K562 (cell line): Measurements from ENCODE around the gene INHBE. TPM values are rescaled to one million over a fixed set of nuclear protein-coding genes. Genes with fewer than 3 reads are reported as not detected.

ENCODE experiments used
- BRF2 ChIP-seq: IDR thresholded peaks from 3 replicates; pipeline ENCODE4 v1.6.1; 2011; ENCODE audit warnings: borderline replicate concordance, mild to moderate bottlenecking; ENCODE audit not compliant: insufficient read length, insufficient read depth
- CREM ChIP-seq: IDR thresholded peaks from 2 replicates; pipeline ENCODE4 v1.6.1; 2014; ENCODE audit warnings: antibody characterized with exemption, low read depth
- DDX20 ChIP-seq: fragments of 450-650 bp; IDR thresholded peaks from 2 replicates; pipeline ENCODE4 v1.6.1; 2016; ENCODE audit warnings: missing genetic modification characterization, low read depth, mild to moderate bottlenecking, missing compliant biosample characterization, moderate library complexity
- GATAD2A ChIP-seq: fragments of 450-650 bp; IDR thresholded peaks from 2 replicates; pipeline ENCODE4 v1.6.1; 2017
- ILF3 ChIP-seq: fragments of 450-650 bp; IDR thresholded peaks from 2 replicates; pipeline ENCODE4 v1.6.1; 2018; ENCODE audit warnings: antibody characterized with exemption, mild to moderate bottlenecking, moderate library complexity, borderline replicate concordance
- JUND ChIP-seq, 2 experiments: IDR thresholded peaks; 2 replicates in 1 of 2; 3 replicates in 1 of 2; pipeline ENCODE4 v1.6.1; 2011; ENCODE audit warnings: borderline replicate concordance in 2 of 2, low read depth in 2 of 2, low read length in 2 of 2, improper control_type of control experiment in 1 of 2, missing biosample characterization in 1 of 2, missing genetic modification characterization in 1 of 2, missing genetic modification reagents in 1 of 2
- MEF2A ChIP-seq: IDR thresholded peaks from 2 replicates; pipeline ENCODE4 v1.6.1; 2011; ENCODE audit warnings: low read depth, mild to moderate bottlenecking, low read length, moderate library complexity; ENCODE audit not compliant: control insufficient read depth
- MTA1 ChIP-seq: fragments of 450-650 bp; IDR thresholded peaks from 2 replicates; pipeline ENCODE4 v1.6.1; 2017; ENCODE audit warnings: borderline replicate concordance
- NR2C2 ChIP-seq, 2 experiments: fragments of 200-800 bp in 1 of 2; sonication (Bioruptor generic) in 1 of 2; sonication (generic) in 1 of 2; formaldehyde crosslinking in 1 of 2; IDR thresholded peaks; 2 replicates each; pipeline versions ENCODE4 v1.6.1 to v1.8.0; 2016 to 2022; ENCODE audit warnings: mild to moderate bottlenecking in 1 of 2, missing compliant biosample characterization in 1 of 2, missing genetic modification characterization in 1 of 2, missing genetic modification reagents in 1 of 2
- RBM15 ChIP-seq: fragments of 200-400 bp; formaldehyde crosslinking; IDR thresholded peaks from 2 replicates; pipeline ENCODE4 v1.6.1; 2018; ENCODE audit warnings: mild to moderate bottlenecking, low read length, moderate library complexity; ENCODE audit not compliant: insufficient read depth
- SOX6 ChIP-seq: fragments of 450-650 bp; IDR thresholded peaks from 2 replicates; pipeline ENCODE4 v1.6.1; 2014; ENCODE audit warnings: mild to moderate bottlenecking
- TFAM ChIP-seq: fragments of 250-450 bp; sonication (Bioruptor Pico); conservative IDR thresholded peaks from 2 replicates; pipeline ENCODE4 v1.5.0; 2021; ENCODE audit warnings: mild to moderate bottlenecking, moderate library complexity
- ZBTB7A ChIP-seq: IDR thresholded peaks from 2 replicates; pipeline ENCODE4 v1.6.1; 2011; ENCODE audit warnings: low read depth, mild to moderate bottlenecking, low read length, moderate library complexity, borderline replicate concordance; ENCODE audit not compliant: control insufficient read depth
- ZNF584 ChIP-seq: fragments of 200-800 bp; sonication (Bioruptor generic); IDR thresholded peaks from 2 replicates; pipeline ENCODE4 v1.6.1; 2016; ENCODE audit warnings: low read depth, mild to moderate bottlenecking, missing genetic modification characterization, missing compliant biosample characterization
- polyA plus RNA-seq, 8 experiments: library from polyadenylated mRNA; depleted of rRNA in 4 of 8; stranded (reverse) in 5 of 8; unstranded in 3 of 8; fragments of >200 nt; fragmentation: Nextera tagmentation in 2 of 8; fragmentation: Illumina TruSeq in 1 of 8; extraction: Ambion mirVana in 2 of 8; extraction: Trizol in 1 of 8; gene quantifications; 2 replicates each; pipeline versions ENCODE4 v1.2.1 to v1.2.3, GENCODE V29; 2011 to 2014; ENCODE audit warnings: inconsistent platforms in 1 of 8, missing spikeins in 1 of 8
- total RNA-seq, 7 experiments: library from RNA; depleted of rRNA in 6 of 7; stranded (reverse); fragments of >200 nt in 6 of 7; fragmentation: Illumina TruSeq in 2 of 7; extraction: Trizol in 2 of 7; gene quantifications; 2 replicates each; pipeline versions ENCODE4 v1.2.1 to v1.2.3, GENCODE V29; 2011 to 2021; ENCODE audit warnings: low replicate concordance in 1 of 7
- TF ChIP-seq, protein P1 (sequence below): fragments of 450-650 bp; IDR thresholded peaks from 2 replicates; pipeline ENCODE4 v1.6.1; 2017; ENCODE audit warnings: antibody characterized with exemption, mild to moderate bottlenecking
- TF ChIP-seq, protein P2 (sequence below): fragments of 200-400 bp; formaldehyde crosslinking; IDR thresholded peaks from 2 replicates; pipeline ENCODE4 v1.6.1; 2017; ENCODE audit warnings: mild to moderate bottlenecking, low read depth, low read length, moderate library complexity
- TF ChIP-seq, protein P3 (sequence below): fragments of 450-650 bp; formaldehyde crosslinking; IDR thresholded peaks from 2 replicates; pipeline ENCODE4 v1.4.0; 2020; ENCODE audit warnings: mild to moderate bottlenecking, moderate library complexity

Gene INHBE
- total and polyA plus RNA-seq, 9 of the 15 experiments (the other 6 are each of a cell fraction or from before 2014, with no cell fraction given): 0.94 to 9.9 (median 7.3) TPM

- TF ChIP-seq, protein P1, sequence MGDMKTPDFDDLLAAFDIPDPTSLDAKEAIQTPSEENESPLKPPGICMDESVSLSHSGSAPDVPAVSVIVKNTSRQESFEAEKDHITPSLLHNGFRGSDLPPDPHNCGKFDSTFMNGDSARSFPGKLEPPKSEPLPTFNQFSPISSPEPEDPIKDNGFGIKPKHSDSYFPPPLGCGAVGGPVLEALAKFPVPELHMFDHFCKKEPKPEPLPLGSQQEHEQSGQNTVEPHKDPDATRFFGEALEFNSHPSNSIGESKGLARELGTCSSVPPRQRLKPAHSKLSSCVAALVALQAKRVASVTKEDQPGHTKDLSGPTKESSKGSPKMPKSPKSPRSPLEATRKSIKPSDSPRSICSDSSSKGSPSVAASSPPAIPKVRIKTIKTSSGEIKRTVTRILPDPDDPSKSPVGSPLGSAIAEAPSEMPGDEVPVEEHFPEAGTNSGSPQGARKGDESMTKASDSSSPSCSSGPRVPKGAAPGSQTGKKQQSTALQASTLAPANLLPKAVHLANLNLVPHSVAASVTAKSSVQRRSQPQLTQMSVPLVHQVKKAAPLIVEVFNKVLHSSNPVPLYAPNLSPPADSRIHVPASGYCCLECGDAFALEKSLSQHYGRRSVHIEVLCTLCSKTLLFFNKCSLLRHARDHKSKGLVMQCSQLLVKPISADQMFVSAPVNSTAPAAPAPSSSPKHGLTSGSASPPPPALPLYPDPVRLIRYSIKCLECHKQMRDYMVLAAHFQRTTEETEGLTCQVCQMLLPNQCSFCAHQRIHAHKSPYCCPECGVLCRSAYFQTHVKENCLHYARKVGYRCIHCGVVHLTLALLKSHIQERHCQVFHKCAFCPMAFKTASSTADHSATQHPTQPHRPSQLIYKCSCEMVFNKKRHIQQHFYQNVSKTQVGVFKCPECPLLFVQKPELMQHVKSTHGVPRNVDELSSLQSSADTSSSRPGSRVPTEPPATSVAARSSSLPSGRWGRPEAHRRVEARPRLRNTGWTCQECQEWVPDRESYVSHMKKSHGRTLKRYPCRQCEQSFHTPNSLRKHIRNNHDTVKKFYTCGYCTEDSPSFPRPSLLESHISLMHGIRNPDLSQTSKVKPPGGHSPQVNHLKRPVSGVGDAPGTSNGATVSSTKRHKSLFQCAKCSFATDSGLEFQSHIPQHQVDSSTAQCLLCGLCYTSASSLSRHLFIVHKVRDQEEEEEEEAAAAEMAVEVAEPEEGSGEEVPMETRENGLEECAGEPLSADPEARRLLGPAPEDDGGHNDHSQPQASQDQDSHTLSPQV: no peak
- TF ChIP-seq ZBTB7A: 0 out of 2 replicates have a peak, but pooled peaks have one; percentile 16
- TF ChIP-seq RBM15: no peak
- no peak for TF ChIP-seq DDX20 (tag)
- TF ChIP-seq ILF3: no peak
- TF ChIP-seq ZNF584 (CRISPR knock-in tag): no peak
- no peak for TF ChIP-seq MTA1
- TF ChIP-seq NR2C2 (CRISPR knock-in tag; IDR thresholded peaks at IDR 0.05): no peak
- TF ChIP-seq NR2C2 (tag; IDR thresholded peaks at IDR 0.05): peak; percentile 29; the same call in 1 of the 2 replicates
- TF ChIP-seq CREM: peak; percentile 65; the same call in 1 of the 2 replicates
- TF ChIP-seq, protein P2, sequence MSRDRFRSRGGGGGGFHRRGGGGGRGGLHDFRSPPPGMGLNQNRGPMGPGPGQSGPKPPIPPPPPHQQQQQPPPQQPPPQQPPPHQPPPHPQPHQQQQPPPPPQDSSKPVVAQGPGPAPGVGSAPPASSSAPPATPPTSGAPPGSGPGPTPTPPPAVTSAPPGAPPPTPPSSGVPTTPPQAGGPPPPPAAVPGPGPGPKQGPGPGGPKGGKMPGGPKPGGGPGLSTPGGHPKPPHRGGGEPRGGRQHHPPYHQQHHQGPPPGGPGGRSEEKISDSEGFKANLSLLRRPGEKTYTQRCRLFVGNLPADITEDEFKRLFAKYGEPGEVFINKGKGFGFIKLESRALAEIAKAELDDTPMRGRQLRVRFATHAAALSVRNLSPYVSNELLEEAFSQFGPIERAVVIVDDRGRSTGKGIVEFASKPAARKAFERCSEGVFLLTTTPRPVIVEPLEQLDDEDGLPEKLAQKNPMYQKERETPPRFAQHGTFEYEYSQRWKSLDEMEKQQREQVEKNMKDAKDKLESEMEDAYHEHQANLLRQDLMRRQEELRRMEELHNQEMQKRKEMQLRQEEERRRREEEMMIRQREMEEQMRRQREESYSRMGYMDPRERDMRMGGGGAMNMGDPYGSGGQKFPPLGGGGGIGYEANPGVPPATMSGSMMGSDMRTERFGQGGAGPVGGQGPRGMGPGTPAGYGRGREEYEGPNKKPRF: no peak
- peak; percentile 48; the same call in 1 of the 2 replicates for TF ChIP-seq JUND (IDR thresholded peaks at IDR 0.05; ENCODE audit: borderline replicate concordance, low read depth, low read length)
- no peak; the same call in 2 of the 3 replicates for TF ChIP-seq JUND (tag; IDR thresholded peaks at IDR 0.05; ENCODE audit: borderline replicate concordance, low read depth, low read length)
- peak; percentile 95 for TF ChIP-seq MEF2A
- 0 out of 2 replicates have a peak, but pooled peaks have one; percentile 51 for TF ChIP-seq GATAD2A
- TF ChIP-seq SOX6: no peak
- no peak for TF ChIP-seq BRF2
- no peak for TF ChIP-seq TFAM (CRISPR knock-in tag)
- TF ChIP-seq, protein P3, sequence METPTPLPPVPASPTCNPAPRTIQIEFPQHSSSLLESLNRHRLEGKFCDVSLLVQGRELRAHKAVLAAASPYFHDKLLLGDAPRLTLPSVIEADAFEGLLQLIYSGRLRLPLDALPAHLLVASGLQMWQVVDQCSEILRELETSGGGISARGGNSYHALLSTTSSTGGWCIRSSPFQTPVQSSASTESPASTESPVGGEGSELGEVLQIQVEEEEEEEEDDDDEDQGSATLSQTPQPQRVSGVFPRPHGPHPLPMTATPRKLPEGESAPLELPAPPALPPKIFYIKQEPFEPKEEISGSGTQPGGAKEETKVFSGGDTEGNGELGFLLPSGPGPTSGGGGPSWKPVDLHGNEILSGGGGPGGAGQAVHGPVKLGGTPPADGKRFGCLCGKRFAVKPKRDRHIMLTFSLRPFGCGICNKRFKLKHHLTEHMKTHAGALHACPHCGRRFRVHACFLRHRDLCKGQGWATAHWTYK (CRISPR knock-in tag): no peak
These were observed 2.7 kb upstream of the INHBE start (continued) for GRCh38 chr12:57452181-57452936.
